HG03280 (cell line): Measurements from ENCODE around the gene ATP11A.

ENCODE experiments used
- ATAC-seq: cut with Tn5 transposase; IDR thresholded peaks from one replicate; pipeline ENCODE4 v1.9.1; 2021; ENCODE audit warnings: mild to moderate bottlenecking, moderate library complexity; ENCODE audit not compliant: unreplicated experiment

The ATP11A gene

DNA sequence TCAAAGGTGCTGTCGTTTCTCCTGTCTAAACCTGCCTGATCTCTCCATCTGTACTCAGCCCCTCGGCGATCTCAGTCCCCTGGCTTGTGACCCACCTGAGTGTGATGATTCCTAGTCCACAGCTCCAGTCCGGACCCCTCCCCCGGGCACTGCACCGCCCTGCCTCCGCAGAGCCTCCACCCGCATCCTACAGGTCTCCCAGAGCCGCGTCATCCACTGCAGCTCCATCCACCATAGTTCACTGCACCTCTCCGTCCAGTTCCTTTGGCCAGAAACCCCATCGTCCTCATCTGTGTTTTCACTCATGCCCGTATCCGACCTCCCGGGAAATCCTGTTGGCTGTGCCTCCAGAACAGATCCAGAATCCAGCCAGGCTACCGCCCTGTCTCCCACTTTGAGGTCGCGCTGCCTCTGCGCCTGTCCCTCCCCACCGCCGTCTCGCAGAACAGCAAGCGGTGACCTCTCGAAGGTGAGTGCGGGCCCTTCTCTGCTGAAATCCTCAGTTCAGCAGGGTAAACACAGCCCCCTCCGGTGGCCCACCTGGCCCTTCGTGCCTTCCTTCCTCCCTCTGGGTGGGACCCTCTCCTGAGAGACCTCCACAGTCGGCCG, 227.3 kb downstream of the ATP11A start:
- no peak for ATAC-seq

- ATAC-seq = no peak
These were observed 227.9 kb downstream of the ATP11A start for GRCh38 chr13:112917737-112918136.

- ATAC-seq = no peak
These were observed 228.4 kb downstream of the ATP11A start for GRCh38 chr13:112918266-112918665.

DNA sequence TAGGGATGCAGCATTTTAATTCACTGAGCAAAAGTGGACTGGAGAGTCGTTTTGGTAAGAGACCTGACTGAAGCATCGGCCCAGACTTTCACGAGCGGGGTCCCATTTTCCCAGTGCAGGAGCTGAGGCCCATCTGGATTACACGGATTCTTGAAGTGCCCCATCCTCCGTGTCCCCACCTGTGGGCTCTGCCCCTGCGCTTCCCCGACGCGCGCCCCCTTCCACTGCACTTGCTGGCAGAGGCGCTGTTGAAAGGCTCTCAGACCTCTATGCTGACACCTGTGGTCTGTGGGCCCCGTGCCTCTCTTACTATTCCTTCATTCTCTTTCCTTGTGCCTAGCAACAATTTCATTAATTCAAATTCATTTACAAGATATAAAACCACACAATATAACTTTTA, 228.9 kb downstream of the ATP11A start:
- ATAC-seq = no peak

DNA sequence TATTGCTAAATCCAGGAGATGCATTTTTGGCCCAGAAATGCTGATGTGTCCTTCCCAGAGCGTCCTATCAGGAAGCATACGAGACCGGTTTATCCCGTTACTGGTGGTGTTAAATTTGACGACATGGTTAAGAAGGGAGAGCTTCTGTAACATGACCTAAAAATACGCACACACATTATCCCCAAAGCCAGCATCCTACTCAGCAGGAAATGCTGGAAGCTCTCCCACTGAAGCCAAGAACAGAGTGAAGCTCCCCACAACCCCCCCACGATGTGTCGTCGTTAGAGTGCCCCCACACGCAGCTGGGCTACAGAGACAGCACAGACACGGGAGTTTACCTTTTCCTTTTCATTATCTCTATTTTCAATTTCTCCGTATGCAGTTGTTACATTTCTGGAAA, 234.1 kb downstream of the ATP11A start:
- no peak for ATAC-seq

DNA sequence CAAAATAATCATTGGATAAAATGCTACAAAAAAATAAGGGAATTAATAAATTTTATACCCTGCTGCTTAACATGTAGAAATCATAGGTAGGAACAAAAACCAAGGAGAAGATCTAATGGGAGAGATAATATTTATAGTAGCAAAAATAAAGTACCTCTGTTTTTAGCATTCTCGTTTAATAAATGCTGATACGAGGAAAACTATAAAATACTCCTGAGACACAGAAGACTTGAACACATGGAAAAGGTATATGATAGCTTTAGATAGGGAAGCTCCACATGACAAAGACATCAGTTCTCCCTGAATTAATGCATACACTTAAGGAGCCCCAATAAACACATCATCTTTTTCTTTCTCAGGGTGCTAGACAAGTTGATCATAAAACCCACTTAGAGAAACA, 234.5 kb downstream of the ATP11A start:
- ATAC-seq = no peak

GRCh38 chr13:112926003-112926402, 236.2 kb downstream of the ATP11A start:
- ATAC-seq = no peak

GRCh38 chr13:112926993-112927392, 237.2 kb downstream of the ATP11A start:
- no peak for ATAC-seq

- no peak for ATAC-seq
These were observed 238.5 kb downstream of the ATP11A start for GRCh38 chr13:112928020-112928971.

DNA sequence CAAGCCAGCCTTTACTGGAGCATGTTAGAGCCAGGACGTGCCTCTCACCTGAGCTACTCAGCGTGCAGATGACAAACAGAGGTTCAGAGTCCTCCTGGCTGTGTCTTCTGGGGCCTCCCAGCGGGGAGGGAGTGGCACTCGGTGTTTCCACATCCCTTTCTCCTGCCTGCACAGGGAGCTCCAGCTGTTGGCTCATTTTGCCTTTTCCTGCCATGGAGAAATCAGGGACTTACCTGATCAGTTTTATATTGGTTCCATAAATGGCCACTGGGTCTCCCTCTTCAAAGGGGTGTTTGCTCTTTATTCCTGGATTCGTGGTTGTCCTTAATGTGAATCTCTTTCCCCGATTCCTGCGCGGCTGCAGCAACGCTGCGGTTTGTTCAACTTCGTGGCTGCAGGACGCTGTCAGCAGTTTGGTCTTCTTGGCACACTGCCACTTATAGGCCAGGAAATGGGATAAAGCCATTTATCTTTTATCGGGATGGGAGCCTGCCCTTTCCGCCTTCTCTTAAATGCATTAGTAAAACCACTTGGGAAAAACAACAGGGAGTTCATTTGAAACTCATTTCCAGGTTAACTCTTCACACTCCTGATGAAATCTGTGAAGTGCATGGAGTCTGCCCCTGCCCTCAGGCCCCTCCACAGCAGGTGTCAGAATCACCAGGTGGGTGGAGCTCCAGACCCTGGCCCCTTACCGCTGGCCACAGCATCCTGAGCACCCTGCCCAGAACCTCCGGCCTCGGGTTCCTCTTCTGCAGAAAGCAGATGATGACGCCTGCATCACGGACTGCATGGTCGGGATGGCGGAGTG, 239.3 kb downstream of the ATP11A start:
- no peak for ATAC-seq

- no peak for ATAC-seq
These were observed 239.9 kb downstream of the ATP11A start for GRCh38 chr13:112929783-112930055.

- ATAC-seq = no peak
These were observed 240.4 kb downstream of the ATP11A start for GRCh38 chr13:112930192-112930591.

DNA sequence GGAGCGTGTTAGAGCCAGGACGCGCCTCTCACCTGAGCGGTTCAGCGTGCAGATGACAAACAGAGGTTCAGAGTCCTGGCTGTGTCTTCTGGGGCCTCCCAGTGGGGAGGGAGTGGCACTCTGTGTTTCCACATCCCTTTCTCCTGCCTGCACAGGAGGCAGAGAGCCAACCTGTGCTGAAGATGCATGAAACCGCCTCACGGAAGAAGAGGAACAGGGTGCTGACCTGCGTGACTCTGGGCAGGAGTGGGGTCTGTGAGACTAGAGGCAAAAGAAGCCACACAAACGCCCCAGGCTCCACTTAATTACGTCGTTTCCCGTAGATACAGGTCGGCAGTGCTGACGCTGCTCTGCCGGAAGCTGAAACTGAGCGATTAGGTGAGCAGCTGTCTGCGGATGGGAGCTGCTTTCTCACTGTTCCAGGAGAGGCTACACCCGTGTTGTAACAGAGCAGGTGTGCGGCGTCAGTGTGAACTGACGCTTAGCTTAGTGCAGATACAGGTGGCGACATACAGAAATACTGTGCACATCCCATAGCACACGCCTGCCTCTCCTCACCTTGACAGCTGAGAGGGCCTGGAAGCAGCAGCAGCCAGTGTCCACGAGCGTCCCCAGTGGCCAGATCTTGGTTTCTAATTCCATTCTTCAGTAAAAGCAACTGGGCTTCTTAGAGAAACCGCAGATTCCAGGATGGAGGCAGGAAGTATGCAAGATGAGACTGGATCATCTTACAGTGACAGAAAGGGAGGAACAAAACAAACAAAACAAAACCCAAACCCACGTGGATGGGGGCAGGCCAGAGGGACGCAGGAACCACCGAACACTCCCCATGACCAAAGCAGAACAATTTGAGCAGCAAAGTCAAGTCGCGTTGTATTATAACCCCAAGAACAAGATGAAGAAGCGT, 241.4 kb downstream of the ATP11A start:
- no peak for ATAC-seq

DNA sequence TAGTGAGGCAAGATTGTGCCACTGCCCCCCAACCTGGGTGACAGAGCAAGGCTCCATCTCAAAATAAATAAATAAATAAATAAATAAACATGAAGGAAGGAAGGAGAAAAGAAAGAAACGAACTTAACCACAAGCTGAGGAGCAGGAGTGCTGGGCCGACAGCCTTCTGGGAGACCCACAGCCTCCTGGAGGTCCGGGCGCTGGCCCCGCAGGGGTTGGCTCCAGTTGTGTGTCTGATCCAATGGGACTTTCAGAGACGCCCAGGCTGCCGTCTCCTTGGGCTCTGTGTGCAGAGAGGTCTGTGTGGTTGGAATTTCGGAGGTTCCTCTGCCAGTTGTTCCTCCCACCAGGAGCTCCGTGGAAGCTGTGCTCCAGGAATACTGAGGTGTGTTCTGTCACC, 243.1 kb downstream of the ATP11A start:
- ATAC-seq = no peak

GRCh38 chr13:112933649-112934048, 243.8 kb downstream of the ATP11A start:
- ATAC-seq = no peak

DNA sequence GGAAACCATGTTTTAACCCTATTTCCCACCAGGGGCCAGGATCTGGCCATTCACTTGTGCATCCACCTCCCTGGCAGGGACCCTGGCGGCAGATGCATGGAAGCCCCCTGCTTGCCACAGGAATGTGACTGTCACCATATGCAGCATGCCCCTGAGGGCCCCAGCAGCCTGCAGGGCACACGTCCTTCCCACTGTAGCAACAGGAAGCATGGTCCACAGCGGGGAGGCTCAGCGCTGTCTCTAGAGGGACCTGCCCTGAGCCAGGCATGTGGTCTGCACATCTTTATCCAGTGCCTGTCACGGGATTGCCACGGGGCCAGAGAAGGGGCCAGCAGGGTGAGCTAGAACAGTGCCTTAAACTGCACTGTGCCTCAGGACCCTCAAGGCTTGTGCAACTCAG, 244.2 kb downstream of the ATP11A start:
- no peak for ATAC-seq
